HepG2 (cell line): ENCODE results near the gene TNIP1.

ENCODE experiments used
- ARNT ChIP-seq: fragments of 450-650 bp; IDR thresholded peaks from 2 replicates; pipeline ENCODE4 v1.6.1; 2017
- E2F5 ChIP-seq: sonication (generic); formaldehyde crosslinking; conservative IDR thresholded peaks from 2 replicates; pipeline ENCODE4 v1.4.0; 2020; ENCODE audit warnings: missing genetic modification reagents
- POLR2A ChIP-seq, 2 experiments: IDR thresholded peaks; 2 replicates each; pipeline ENCODE4 v1.6.1; 2011; ENCODE audit warnings: low read depth in 2 of 2, low read length in 2 of 2, mild to moderate bottlenecking in 1 of 2, moderate library complexity in 1 of 2; ENCODE audit not compliant: insufficient read depth in 1 of 2

DNA sequence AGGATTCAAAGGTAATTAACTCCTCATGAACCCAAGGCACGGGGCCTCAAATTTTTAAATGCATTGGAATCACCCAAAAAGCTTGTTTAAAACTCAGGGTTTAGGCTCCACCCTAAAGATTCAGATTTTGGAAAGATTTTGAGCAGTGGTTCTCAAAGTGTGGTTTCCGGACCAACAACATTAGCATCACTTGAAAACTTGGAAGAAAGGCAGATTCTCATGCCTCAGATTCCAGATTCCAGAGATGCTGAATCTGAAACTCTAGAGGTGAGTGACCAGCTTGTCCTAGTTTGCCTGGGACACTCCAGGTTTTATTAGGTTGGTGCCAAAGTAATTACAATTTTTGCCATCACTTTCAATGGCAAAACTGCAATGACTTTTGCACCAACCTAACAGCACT is 24.7 kb upstream of the TNIP1 start:
- TF ChIP-seq E2F5 (no peak), ARNT (no peak), POLR2A (IDR thresholded peaks at IDR 0.05; ENCODE audit: insufficient read depth in 1 of 2, low read depth in 2 of 2, low read length in 2 of 2) (no peak)
